K562 (cell line): ENCODE results near the gene CPA2. TPM values are rescaled to one million over a fixed set of nuclear protein-coding genes. Genes with fewer than 3 reads are reported as not detected.

Source experiments
- ATF2 ChIP-seq: sonication (generic); formaldehyde crosslinking; IDR thresholded peaks from 2 replicates; pipeline ENCODE4 v1.8.1; 2022; ENCODE audit warnings: missing genetic modification reagents
- BACH1 ChIP-seq: fragments of 200-800 bp; sonication (Bioruptor generic); IDR thresholded peaks from 2 replicates; pipeline ENCODE4 v1.6.1; 2016; ENCODE audit warnings: missing genetic modification characterization, missing compliant biosample characterization
- CTBP1 ChIP-seq: fragments of 450-650 bp; IDR thresholded peaks from 2 replicates; pipeline ENCODE4 v1.6.1; 2016; ENCODE audit warnings: borderline replicate concordance
- ETV5 ChIP-seq: sonication (generic); formaldehyde crosslinking; IDR thresholded peaks from 2 replicates; pipeline ENCODE4 v1.4.0; 2020; ENCODE audit warnings: low read depth, mild to moderate bottlenecking, missing genetic modification reagents
- ETV6 ChIP-seq, 3 experiments: fragments of 150-350 bp in 1 of 3; sonication (generic) in 1 of 3; formaldehyde crosslinking in 1 of 3; IDR thresholded peaks; 2 replicates each; pipeline versions ENCODE4 v1.6.1 to v1.8.0; 2014 to 2022; ENCODE audit warnings: borderline replicate concordance in 2 of 3, low read depth in 2 of 3, antibody characterized with exemption in 1 of 3, low read length in 1 of 3, mild to moderate bottlenecking in 1 of 3, missing genetic modification reagents in 1 of 3
- FOXK1 ChIP-seq: sonication (generic); formaldehyde crosslinking; IDR thresholded peaks from 2 replicates; pipeline ENCODE4 v1.8.0; 2022; ENCODE audit warnings: missing genetic modification reagents, mild to moderate bottlenecking, borderline replicate concordance
- FOXM1 ChIP-seq, 2 experiments: fragments of 450-650 bp in 1 of 2; sonication (generic) in 1 of 2; formaldehyde crosslinking in 1 of 2; IDR thresholded peaks; 2 replicates each; pipeline versions ENCODE4 v1.6.1 to v1.9.0; 2017 to 2022; ENCODE audit warnings: low read depth in 2 of 2, mild to moderate bottlenecking in 2 of 2, missing genetic modification reagents in 1 of 2, moderate library complexity in 1 of 2
- HDAC1 ChIP-seq, 2 experiments: fragments of 450-650 bp; IDR thresholded peaks; 2 replicates each; pipeline ENCODE4 v1.6.1; 2016 to 2017; ENCODE audit warnings: inconsistent platforms in 1 of 2, mild to moderate bottlenecking in 1 of 2, moderate library complexity in 1 of 2
- HNRNPH1 ChIP-seq: fragments of 200-400 bp; formaldehyde crosslinking; optimal IDR thresholded peaks from 2 replicates; pipeline ENCODE3; 2017; ENCODE audit warnings: low read depth, mild to moderate bottlenecking, low read length, moderate library complexity
- KAT2B ChIP-seq: IDR thresholded peaks from one replicate; pipeline ENCODE4 v1.6.1; 2012; ENCODE audit warnings: low read depth, mild to moderate bottlenecking, control low read depth, inconsistent platforms, low read length, moderate library complexity
- KDM4B ChIP-seq, 2 experiments: fragments of 450-650 bp in 1 of 2; sonication (generic) in 1 of 2; IDR thresholded peaks; 2 replicates each; pipeline ENCODE4 v1.6.1; 2016 to 2017; ENCODE audit warnings: borderline replicate concordance in 2 of 2, antibody characterized with exemption in 1 of 2, low read depth in 1 of 2, mild to moderate bottlenecking in 1 of 2
- MAZ ChIP-seq, 2 experiments: fragments of 450-650 bp in 1 of 2; sonication (generic) in 1 of 2; formaldehyde crosslinking; IDR thresholded peaks in 1 of 2; conservative IDR thresholded peaks in 1 of 2; 2 replicates each; pipeline versions ENCODE4 v1.4.0 to v1.5.0; 2020; ENCODE audit warnings: mild to moderate bottlenecking in 1 of 2, missing genetic modification reagents in 1 of 2
- NBN ChIP-seq: fragments of 450-650 bp; IDR thresholded peaks from 2 replicates; pipeline ENCODE4 v1.6.1; 2016; ENCODE audit warnings: low read depth, mild to moderate bottlenecking
- RAD21 ChIP-seq, 2 experiments: fragments of 250-450 bp in 1 of 2; fragments of 450-650 bp in 1 of 2; sonication (Bioruptor Pico) in 1 of 2; formaldehyde crosslinking in 1 of 2; IDR thresholded peaks in 1 of 2; conservative IDR thresholded peaks in 1 of 2; 2 replicates each; pipeline versions ENCODE4 v1.4.0 to v1.8.0; 2020 to 2022; ENCODE audit warnings: mild to moderate bottlenecking in 2 of 2, moderate library complexity in 1 of 2
- RB1 ChIP-seq: fragments of 450-650 bp; IDR thresholded peaks from 2 replicates; pipeline ENCODE4 v1.6.1; 2017; ENCODE audit warnings: low read depth, mild to moderate bottlenecking
- RCOR1 ChIP-seq, 2 experiments: IDR thresholded peaks; 2 replicates each; pipeline ENCODE4 v1.6.1; 2012; ENCODE audit warnings: low read depth in 2 of 2, low read length in 2 of 2, borderline replicate concordance in 1 of 2, improper control_type of control experiment in 1 of 2
- UBTF ChIP-seq, 2 experiments: IDR thresholded peaks; 2 replicates each; pipeline ENCODE4 v1.6.1; 2012; ENCODE audit warnings: improper control_type of control experiment in 2 of 2, low read depth in 2 of 2, low read length in 2 of 2, borderline replicate concordance in 1 of 2
- YBX1 ChIP-seq: fragments of 450-650 bp; IDR thresholded peaks from 2 replicates; pipeline ENCODE4 v1.7.1; 2016; ENCODE audit warnings: mild to moderate bottlenecking
- ZNF75A ChIP-seq: fragments of 450-650 bp; formaldehyde crosslinking; IDR thresholded peaks from 2 replicates; pipeline ENCODE4 v1.4.0; 2020; ENCODE audit warnings: mild to moderate bottlenecking
- polyA plus RNA-seq, 8 experiments: library from polyadenylated mRNA; depleted of rRNA in 4 of 8; stranded (reverse) in 5 of 8; unstranded in 3 of 8; fragments of >200 nt; fragmentation: Nextera tagmentation in 2 of 8; fragmentation: Illumina TruSeq in 1 of 8; extraction: Ambion mirVana in 2 of 8; extraction: Trizol in 1 of 8; gene quantifications; 2 replicates each; pipeline versions ENCODE4 v1.2.1 to v1.2.3, GENCODE V29; 2011 to 2014; ENCODE audit warnings: inconsistent platforms in 1 of 8, missing spikeins in 1 of 8
- total RNA-seq, 7 experiments: library from RNA; depleted of rRNA in 6 of 7; stranded (reverse); fragments of >200 nt in 6 of 7; fragmentation: Illumina TruSeq in 2 of 7; extraction: Trizol in 2 of 7; gene quantifications; 2 replicates each; pipeline versions ENCODE4 v1.2.1 to v1.2.3, GENCODE V29; 2011 to 2021; ENCODE audit warnings: low replicate concordance in 1 of 7
- TF ChIP-seq, protein P1 (sequence below): sonication (generic); formaldehyde crosslinking; IDR thresholded peaks from 2 replicates; pipeline ENCODE4 v1.8.0; 2023; ENCODE audit warnings: mild to moderate bottlenecking, missing genetic modification reagents

The CPA2 gene
- total and polyA plus RNA-seq, 9 of the 15 experiments (the other 6 are each of a cell fraction or from before 2014, with no cell fraction given) = 0.04 to 0.84 (median 0.09) TPM; not detected in 4

GRCh38 chr7:130277763-130278643 is 11.3 kb downstream of the CPA2 start (continued):
- TF ChIP-seq ETV6 (IDR thresholded peaks at IDR 0.05; ENCODE audit: borderline replicate concordance in 1 of 2, low read depth in 2 of 2, low read length in 1 of 2) (no peak), ETV6 (CRISPR knock-in tag; IDR thresholded peaks at IDR 0.05; ENCODE audit: borderline replicate concordance) (no peak), YBX1 (no peak), BACH1 (tag) (no peak), RB1 (0 out of 2 replicates have a peak, but pooled peaks have one; percentile 10), KDM4B (IDR thresholded peaks at IDR 0.05; ENCODE audit: borderline replicate concordance in 2 of 2, low read depth in 1 of 2) (no peak), HDAC1 (IDR thresholded peaks at IDR 0.05) (no peak), MAZ (CRISPR knock-in tag; conservative IDR thresholded peaks at IDR 0.05 in 1 of 2, IDR thresholded peaks at IDR 0.05 in 1 of 2) (peak in 1 of 2 experiments; percentile 60; a peak in 2 of 4 replicates), FOXK1 (CRISPR knock-in tag) (no peak), HNRNPH1 (no peak), RAD21 (CRISPR knock-in tag; conservative IDR thresholded peaks at IDR 0.05 in 1 of 2, IDR thresholded peaks at IDR 0.05 in 1 of 2) (peak; percentile 58 to 82), CTBP1 (peak; percentile 36; the same call in 1 of the 2 replicates), NBN (no peak), ZNF75A (CRISPR knock-in tag) (0 out of 2 replicates have a peak, but pooled peaks have one; percentile 38), UBTF (IDR thresholded peaks at IDR 0.05; ENCODE audit: borderline replicate concordance in 1 of 2, low read depth in 2 of 2, low read length in 2 of 2) (0 out of 4 replicates have a peak, but pooled peaks have one; percentile 40 to 48), KAT2B (no peak), ETV5 (CRISPR knock-in tag) (no peak), ATF2 (CRISPR knock-in tag) (peak; percentile 53; the same call in 1 of the 2 replicates), FOXM1 (IDR thresholded peaks at IDR 0.05; ENCODE audit: low read depth) (no peak), FOXM1 (CRISPR knock-in tag; IDR thresholded peaks at IDR 0.05; ENCODE audit: low read depth) (no peak), RCOR1 (IDR thresholded peaks at IDR 0.05; ENCODE audit: borderline replicate concordance in 1 of 2, low read depth in 2 of 2, low read length in 2 of 2) (0 out of 4 replicates have a peak, but pooled peaks of 1 of the 2 experiments have one; percentile 45)
- TF ChIP-seq, protein P1, sequence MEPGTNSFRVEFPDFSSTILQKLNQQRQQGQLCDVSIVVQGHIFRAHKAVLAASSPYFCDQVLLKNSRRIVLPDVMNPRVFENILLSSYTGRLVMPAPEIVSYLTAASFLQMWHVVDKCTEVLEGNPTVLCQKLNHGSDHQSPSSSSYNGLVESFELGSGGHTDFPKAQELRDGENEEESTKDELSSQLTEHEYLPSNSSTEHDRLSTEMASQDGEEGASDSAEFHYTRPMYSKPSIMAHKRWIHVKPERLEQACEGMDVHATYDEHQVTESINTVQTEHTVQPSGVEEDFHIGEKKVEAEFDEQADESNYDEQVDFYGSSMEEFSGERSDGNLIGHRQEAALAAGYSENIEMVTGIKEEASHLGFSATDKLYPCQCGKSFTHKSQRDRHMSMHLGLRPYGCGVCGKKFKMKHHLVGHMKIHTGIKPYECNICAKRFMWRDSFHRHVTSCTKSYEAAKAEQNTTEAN = no peak
